NCI-H345 treated with DMSO at 0.1 percent for 48 hours (cell line): Measurements from ENCODE around the gene MAP1LC3B.

Experiments used
- DNase-seq: peaks from one replicate; lab custom pipeline; 2025; ENCODE audit not compliant: unreplicated experiment; lab: John Stamatoyannopoulos, UW

The MAP1LC3B gene

DNA sequence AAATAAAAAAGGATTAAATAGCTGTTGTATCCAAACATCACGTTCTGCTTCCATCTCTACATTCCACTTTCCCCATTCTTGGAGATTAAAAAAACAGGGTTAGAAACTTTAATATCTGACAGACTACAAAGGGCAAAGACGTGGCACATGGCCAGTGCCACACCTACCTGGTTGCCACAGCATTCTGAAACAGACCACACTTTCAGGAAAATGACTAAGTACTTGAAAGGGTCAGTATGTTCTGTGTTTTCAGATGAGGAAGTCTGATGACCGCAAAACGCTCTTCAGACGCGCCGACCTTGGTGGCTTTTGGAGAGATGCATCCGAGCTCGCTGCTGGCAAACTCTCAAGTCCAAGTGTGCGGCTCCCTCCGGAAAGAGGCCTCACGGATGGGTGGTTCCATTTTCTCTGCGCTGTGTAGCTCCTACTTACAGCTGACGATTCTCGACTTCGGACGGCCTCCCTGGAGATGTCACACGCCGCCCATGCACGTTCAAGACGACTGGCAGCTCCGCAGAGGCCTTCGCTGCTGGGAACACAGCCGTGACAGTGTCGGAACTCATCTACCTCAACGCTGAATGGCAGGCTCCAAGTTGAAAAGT lies 15.5 kb downstream of the MAP1LC3B start:
- no peak for DNase-seq

DNA sequence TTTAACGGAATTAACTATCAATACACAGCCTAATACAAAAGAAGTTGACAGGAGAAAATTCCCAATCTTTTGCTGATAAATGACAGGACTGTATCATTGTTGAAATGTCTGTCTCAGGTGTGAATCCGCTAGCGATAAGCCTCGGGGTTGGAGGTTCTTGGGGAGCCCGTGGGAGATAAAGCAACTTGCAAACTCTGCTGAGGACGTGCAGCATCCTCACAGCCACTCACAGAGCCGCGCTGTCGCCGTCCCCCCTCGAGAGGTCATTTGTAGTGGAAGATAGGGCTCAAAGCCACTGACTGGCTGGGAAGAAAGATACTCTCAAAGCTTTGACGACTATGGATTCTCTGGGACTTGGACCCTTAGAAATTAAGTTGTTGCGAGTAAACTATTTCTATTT lies 17.0 kb downstream of the MAP1LC3B start:
- DNase-seq, result no peak

DNA sequence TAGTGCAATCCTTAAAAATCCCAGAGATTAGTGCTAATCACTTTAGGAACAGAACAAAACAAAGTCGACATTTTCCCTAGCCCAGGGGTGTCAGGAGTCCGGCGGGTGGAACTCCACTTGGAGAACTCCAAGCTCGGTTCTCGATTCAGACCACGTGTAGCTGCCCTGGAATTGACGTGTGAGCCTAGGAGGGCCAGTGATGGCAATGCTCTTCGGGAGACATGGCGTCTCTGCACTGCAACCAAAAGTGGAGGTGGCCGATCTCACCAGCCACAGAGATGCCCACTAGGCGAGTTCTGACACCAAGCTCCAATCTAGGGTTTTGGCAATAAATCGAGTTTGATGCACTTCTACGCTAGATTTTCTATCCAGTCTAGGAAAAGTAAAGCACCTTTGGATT lies 17.6 kb downstream of the MAP1LC3B start:
- DNase-seq, result no peak

DNA sequence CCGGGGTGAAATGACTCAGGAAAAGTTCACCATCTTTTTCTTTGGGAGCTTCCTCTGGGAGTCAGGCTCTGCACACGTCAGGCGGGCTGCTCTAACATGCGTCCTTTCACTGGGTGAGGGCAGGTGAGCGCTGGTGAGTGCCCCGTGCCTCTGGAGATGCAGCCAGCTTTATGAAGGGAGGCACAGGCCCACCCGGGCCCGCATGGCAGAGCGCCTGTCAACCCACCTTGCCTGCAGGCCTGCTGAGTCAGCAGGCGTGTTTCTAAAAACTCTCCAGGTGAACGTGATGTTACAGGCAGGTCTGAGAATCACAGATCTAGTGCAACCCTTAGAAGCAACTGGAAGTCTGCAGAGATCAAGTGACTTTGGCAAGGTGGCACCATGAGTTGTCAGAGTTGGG lies 18.4 kb downstream of the MAP1LC3B start:
- DNase-seq, result no peak

DNA sequence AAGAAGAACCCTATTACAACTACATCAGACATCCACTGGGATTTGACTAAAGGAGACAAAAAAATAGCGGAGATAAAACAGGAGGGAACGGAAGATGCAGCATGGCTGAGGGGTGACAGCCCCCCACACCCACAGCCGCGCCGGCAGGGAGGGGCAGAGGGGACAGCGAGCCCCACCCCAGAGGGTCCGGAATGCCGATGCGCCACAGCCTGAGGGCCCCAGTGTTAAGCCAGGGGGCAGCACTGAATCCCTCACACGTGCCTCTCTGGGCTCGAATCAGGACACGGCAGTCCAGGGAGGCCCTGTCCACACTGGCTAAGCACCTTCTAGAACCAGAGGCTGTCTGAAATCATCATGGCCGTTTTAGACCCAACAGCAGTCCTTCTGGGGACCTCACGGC lies 18.8 kb downstream of the MAP1LC3B start:
- no peak for DNase-seq

DNA sequence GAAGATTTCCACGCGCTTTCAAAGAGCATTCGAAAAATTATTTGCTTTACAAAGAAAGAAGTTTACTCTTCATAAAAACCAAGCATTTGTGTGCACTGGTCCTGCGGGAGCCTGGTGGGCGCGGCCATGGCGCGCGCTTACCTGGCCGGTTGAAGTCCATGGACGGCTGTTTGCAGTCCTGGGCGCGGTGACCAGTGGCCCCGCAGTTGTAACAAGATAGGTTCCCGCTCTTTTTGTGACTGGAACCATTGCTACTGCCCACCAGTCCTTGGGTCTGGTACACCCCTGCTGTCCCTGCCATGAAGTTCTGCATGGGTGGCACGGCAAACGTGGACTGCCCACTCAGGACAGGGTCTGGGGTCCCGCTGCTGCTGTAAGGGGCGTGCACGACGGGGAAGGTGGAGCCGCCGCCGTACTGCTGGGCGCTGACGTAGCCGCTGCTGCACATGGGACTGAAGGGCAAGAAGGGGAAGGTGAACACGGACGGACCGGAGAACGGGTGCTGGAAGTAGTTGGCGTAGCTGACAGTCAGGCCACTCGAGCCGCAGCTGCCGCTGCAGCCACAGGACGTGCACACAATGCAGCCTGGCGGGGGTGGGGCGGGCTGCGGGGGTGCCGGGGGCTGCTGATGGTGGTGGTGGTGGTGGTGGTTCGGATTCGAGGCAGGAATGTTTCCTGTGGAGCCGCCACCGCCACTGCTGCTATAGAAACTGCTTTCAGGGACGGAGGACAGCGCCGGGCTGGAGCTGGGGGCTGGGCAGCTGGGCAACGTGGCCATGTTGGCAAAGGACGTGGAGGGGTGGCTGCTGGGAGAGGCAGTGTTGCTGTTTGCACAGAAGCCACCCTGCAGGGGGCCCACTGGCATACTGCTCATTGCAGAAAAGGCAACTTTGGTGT lies 19.5 kb downstream of the MAP1LC3B start:
- DNase-seq, result no peak

DNA sequence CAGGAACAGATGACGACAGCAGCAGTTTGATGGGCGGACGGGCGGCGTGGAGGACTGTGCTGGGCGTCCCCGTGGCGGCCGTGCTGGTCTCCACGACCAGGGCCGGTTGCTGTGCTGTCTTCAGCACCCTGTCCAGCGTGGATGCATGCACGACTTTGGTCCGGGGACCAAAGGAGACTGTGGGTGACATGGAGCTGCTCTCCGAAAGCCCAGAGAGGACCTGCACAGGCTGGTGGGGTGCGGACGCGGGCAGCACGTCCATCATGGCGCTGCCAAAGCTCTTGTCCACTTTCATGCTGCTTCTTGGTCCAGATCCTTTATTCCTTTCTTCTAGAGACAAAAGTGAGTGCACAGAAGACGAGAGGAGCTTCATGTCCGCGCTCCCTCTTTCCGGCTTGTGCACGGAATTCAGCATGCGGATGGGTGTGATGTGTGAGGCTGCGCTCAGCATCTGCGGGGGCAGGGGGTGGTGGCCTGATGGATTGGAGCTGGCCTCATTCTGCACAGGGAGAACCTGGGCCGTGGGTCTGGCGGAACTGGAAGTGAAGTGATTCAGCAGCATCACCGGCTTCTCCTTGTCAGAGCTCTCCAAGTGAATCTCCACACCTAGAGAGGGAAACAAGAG lies 20.3 kb downstream of the MAP1LC3B start:
- no peak for DNase-seq

DNA sequence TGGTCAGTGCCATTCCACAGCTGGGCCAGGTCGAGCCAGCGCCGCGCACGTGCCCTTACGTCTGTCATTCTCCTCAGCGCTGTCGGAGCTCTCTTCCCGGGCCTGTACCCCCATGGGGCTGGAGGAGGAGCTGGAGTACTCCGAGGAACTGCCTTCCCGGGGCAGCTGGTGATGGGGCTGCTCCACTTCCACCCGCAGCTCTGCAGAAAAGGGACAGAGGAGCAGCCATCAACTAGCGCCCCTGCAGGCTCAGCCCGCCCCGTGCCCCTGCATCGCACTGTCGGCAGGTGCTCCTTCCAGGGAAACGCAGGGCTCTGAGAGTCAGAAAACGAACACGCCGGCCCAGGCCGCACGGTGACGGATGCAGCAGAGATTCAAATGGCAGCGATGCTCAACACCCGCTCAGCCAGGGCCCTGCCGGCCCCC lies 20.9 kb downstream of the MAP1LC3B start:
- no peak for DNase-seq

DNA sequence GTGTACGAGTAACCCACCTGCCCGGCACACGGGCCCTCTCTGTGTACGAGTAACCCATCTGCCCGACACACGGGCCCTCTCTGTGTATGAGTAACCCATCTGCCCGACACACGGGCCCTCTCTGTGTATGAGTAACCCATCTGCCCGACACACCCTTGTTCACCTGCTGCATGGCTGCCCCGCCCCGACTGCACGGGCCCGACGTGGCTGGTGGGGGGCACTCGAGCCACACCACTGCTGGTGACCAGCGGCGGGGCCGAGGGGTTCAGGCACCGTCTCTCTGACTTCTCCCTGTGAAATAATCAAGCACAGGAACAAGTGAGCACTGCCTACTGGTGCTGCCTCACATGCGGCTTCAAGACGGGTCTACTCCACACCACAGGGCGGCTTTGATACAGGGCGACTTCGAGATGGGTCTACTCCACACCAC lies 22.1 kb downstream of the MAP1LC3B start:
- no peak for DNase-seq

DNA sequence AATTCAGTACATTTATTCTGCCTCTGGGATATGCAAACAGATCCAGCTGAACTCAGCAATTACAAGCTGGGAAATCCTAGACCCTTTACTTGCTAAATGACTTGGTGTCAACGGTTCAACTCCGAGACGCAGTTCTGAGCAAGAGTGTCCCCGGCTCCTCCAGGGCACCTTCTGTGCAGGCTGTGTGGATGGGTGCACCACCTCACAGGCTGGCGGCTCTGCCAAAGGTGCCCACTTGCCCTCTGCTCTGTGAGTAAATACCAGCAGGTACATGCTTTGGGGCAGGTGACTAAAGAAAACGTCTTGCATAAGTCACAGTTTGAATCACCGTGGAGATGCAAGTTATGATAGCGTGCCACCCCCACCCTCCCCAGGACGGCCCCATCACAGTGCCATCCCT lies 23.3 kb downstream of the MAP1LC3B start:
- no peak for DNase-seq

DNA sequence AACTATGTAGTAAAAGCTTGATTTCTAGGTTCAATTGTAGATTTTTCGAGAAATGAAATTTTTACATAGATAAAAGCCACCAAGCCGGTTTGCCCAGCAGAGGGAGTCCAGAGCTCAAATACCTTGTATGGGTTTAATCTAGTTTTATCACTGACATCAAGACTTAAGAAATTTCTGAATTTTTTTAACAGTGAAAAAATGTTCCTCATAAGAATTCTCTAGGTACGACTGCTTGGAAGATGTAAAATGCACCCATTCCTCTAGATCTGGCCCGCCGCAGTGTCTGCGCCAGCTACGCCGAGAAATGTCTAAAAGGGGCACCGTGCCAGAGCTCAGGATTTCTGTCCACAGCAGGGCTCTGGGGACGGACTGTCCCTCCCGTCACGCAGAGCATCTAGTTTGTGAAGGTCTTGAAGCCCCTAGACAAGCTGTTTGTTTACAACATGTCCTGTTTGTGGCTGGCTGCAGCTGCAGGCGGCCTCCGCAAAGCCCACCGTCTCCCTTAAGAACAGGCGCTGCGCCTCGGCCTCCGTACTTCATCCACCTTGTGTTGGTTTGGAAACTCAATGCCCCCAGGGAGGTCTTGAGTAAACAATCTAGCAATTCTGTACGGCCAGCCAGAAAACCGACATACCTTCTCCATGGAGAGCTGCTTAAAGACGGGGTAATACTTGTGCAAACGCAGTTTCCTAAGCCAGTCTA lies 24.8 kb downstream of the MAP1LC3B start:
- no peak for DNase-seq

DNA sequence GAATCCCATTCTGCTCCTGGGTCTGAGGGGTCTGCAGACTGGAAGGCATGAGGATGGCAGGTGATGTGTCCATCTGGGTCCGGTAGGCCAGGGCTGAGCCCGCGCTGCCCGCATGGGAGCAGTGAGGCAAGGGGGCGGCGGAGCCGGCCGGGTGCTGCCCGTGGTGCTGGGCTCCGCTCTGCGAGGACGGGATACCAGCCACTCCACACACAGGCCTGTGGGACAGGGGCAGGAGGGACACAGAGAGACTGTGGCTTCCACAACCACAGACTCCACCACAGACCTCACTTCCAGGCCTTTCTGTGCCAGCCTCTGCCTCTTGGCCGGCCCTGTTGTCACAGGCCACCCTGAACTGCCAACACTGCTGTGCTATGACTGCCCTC lies 25.4 kb downstream of the MAP1LC3B start:
- DNase-seq, result no peak

DNA sequence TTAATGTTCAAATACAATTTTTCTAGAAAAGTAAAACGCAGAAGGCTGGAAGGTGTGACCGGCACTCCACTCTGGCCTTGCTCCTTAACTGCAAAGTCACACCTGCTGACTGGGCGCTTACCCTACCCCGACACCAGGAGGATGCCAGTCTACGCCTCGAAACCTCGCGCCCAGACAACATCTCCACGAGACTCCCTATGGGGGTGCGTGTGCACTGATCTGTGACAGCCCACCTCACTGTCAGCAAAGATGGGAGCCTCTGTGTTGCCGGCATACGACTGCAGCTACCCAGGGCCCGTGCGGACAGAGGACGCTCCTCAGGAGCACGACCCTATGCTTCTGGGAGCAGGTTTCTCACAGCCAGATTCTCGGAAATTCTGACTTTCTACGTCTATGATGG lies 26.1 kb downstream of the MAP1LC3B start:
- no peak for DNase-seq

DNA sequence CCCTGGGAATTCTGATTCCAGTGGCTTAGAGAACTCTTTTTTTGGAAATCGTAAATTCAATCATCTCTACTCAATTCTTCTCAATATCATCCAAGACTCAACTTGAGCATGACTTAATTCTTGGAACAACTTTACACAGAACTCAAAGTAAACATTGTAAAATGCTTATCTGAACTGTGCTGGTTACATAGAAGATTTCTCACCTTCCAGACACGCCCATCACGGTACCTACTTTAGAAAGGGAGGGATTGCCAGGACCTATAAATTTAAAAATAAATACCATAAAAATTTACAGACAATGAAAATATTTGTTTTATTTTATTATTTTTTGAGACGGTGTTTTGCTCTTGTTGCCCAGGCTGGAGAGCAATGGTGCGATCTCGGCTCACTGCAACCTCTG lies 26.5 kb downstream of the MAP1LC3B start:
- DNase-seq, result no peak

DNA sequence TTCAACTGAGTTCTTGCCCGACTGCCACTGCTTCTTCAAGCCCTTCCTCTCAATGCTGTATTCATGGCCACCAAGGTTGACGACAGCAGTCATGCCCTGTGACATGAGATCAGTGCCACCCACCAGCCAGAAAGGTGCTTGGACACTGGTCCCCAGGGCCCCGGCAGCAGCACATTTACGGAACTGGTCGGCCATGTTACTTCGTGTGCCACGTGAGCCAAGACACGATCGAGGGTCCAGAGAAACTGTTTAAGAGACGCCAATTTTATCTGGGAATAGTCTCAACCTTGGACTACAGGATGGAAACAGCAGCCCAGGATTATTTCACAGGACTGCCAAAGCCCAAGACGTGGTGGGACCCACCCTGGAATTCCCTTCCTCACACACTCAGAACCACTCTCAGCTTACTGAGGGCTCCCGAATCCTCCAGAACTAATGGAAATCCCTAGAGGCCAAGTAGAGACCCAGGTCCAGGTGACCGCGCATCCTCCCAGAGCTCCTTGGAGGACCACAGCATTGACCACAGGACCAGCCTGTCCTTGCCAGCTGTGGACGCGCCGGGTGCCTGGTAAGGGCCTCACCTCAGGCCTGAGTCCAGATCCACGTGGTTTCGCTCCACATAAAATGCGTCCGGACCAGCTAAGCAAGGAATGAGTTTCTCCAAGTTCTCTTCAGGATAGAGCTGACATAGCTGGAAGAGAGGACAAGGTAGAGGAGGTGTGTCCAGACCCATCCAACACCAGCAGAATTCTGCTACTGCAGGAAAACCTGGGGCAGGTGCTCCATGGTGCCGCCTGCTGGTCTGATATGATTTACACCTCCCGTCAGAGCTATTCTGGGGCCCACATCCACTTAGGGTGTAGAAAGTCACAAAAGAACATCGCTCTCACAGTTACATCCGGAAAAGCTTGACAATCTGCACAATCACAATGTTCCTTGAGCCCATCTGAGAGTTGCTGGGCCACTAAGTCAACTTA lies 28.2 kb downstream of the MAP1LC3B start:
- DNase-seq, result no peak

DNA sequence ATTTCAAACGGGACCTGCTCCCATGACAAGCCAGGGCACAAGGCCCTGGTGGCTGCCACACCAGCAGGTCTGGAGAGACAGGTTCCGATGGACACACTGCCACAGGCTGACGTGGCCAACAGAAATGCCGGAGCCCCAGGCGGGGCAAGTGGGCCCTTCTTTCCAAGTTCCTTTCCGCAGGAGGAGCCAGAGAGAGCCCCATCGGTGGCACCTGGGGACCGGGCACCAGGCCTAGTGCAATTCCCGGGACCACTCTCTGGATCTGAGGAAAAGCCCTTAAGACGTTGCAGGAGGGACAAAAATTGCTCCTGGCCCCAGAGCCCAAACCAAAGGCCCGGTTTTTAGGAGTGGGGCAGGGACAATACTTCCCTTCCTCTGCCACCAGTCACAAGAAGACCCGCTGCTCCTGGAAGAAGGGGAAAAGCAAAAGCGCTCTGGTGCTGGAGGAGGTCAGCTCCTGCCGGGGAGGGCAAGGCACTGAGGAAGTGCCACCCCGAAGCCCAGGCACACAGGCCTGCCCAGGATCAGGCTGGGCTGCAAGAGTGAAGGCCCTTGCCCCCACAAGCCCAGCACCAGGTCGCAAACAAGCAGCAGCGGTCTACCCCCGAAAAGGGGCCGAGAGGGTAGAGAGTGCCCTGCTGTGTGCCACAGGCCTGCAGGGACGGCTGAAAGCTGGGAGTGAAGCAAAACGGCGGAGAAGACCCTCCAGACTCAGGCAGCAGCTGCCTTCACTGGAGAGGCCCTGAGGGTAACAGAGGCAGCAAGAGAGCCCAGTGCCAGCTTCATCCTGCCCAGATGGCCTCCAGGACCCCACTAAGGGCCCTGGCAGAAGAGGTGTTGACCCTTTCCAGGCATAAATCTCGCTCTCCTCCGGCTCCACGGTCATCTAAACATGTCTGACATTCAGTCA lies 29.1 kb downstream of the MAP1LC3B start:
- DNase-seq, result no peak

DNA sequence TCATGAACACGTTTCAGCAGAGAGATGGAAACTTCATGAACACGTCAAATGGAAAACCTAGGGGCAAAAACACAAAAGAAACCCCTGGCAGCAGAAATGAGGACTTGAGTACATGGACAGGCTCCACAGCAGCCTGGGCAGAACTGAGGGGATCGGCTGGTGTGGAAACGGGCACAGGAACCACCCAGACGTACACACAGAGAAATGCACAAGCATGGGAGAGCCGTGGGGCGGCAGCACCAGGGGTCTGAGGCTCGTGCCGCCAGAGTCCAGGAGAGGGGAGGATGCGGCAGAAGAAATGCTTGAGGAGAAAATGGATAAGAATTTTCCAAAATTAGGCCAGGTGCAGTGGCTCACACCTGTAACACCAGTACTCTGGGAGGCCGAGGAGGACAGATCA lies 30.0 kb downstream of the MAP1LC3B start:
- no peak for DNase-seq

DNA sequence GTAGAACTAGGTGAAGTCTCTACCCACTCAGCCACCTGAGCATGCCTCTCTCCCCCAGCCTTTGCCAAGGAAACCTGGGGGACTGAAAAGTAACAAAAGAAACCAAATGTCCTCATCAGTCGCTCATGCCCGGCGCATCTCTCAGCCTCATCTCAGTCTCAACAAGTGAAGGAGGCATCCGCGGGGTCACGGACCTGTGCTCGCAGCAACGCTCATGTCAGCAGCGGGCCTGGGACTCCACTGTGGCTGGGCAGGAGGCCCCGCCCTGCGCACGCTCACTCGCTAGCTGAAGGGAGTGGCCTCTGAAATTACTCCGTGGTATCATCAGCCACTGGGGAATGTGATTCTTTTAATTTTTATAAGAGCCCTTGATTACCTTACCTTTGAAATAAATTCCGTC lies 31.3 kb downstream of the MAP1LC3B start:
- no peak for DNase-seq

DNA sequence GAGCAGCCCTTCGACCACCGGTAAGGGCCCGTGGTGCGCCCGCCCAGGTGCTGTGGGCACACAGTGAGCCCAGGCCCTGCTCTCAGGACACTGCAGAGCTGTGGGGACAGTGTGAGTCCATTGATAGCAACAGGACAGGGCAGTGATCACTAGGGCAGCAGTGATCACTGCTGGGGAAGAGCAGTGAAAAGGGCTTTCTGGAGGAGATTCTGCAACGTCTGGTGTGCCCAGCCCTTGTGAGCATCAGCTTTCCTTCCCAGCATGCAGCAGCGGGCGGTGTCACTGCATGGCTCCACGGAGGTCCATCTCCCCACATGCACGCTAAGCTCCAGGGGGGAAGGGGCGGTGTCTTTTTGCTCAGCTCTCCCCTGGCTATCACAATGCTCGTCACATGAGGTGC lies 32.1 kb downstream of the MAP1LC3B start:
- DNase-seq, result no peak
